LNCaP clone FGC (cell line): ENCODE results near the gene CC2D1A.
A peak's percentile ranks its signal among the peaks of the same experiment; 100 is the strongest.

ENCODE experiments used
- DNase-seq: peaks from one replicate; pipeline ENCODE4 v3.0.0-alpha.2; 2011; ENCODE audit warnings: low read depth
- H3K4me3 ChIP-seq: 2 replicates; pipeline ENCODE4 v1.5.1; 2011; ENCODE audit warnings: mild to moderate bottlenecking, low read depth, low read length, control low read depth
- CTCF ChIP-seq: IDR thresholded peaks from 2 replicates; pipeline ENCODE4 v1.5.1; 2012; ENCODE audit warnings: mild to moderate bottlenecking; ENCODE audit not compliant: control insufficient read depth, insufficient read depth; ENCODE audit errors: extremely low read depth

The CC2D1A gene

GRCh38 chr19:13905634-13906520 lies at the start of gene CC2D1A, which contains the start of gene BRME1:
TSS of gene CC2D1A (plus strand) at chr19:13906201. CDS start at chr19:13906442, 241 bp downstream.
TSS of gene BRME1 (minus strand) at chr19:13906117. CDS start at chr19:13904892, 1,225 bp downstream.
- TF ChIP-seq CTCF, result 0 out of 2 replicates have a peak, but pooled peaks have one; percentile 13
- DNase-seq, result peak; percentile 45
- peak within 1 kb of the TSS; percentile 89 for H3K4me3 ChIP-seq

GRCh38 chr19:13856497-13856896 lies 49.5 kb upstream of the CC2D1A start:
- no peak overlapping the region for H3K4me3 ChIP-seq
- DNase-seq, result no peak
- TF ChIP-seq CTCF, result no peak

- TF ChIP-seq CTCF, result no peak
- no peak for DNase-seq
- H3K4me3 ChIP-seq, result no peak overlapping the region
Measured at GRCh38 chr19:13859361-13859880, 46.6 kb upstream of the CC2D1A start.

GRCh38 chr19:13860679-13861391 lies 45.2 kb upstream of the CC2D1A start:
- no peak for DNase-seq
- H3K4me3 ChIP-seq, result no peak overlapping the region
- TF ChIP-seq CTCF, result no peak

- DNase-seq, result no peak
- H3K4me3 ChIP-seq, result no peak overlapping the region
- no peak for TF ChIP-seq CTCF
Measured at GRCh38 chr19:13861392-13861713, 44.6 kb upstream of the CC2D1A start.

- H3K4me3 ChIP-seq, result peak overlapping the region; percentile 44
- no peak for DNase-seq
- TF ChIP-seq CTCF, result peak; percentile 98
Measured at GRCh38 chr19:13861714-13862531, 44.1 kb upstream of the CC2D1A start.
